Stomach smooth muscle (tissue), 2 donors: ENCODE measurements around the gene IRF2.

Source experiments
- H3K27ac ChIP-seq: one replicate; pipeline ENCODE4 v1.7.0; 2013; ENCODE audit warnings: mild to moderate bottlenecking, low read length, inconsistent platforms
- H3K27me3 ChIP-seq, 2 donors: one replicate each; pipeline ENCODE4 v1.7.0; 2013; ENCODE audit warnings: low read length in 2 of 2; ENCODE audit not compliant: insufficient read depth in 2 of 2, control insufficient read depth in 1 of 2
- H3K36me3 ChIP-seq, 2 donors: one replicate each; pipeline ENCODE4 v1.7.0; 2013; ENCODE audit warnings: low read length in 2 of 2; ENCODE audit not compliant: control insufficient read depth in 2 of 2, insufficient read depth in 2 of 2
- H3K4me1 ChIP-seq: one replicate; pipeline ENCODE4 v1.7.0; 2013; ENCODE audit warnings: low read length; ENCODE audit not compliant: control insufficient read depth, insufficient read depth
- H3K4me3 ChIP-seq, 2 donors: one replicate each; pipeline ENCODE4 v1.7.0; 2013; ENCODE audit warnings: low read length in 2 of 2
- H3K9ac ChIP-seq, 2 donors: one replicate each; pipeline ENCODE4 v1.7.0; 2013; ENCODE audit warnings: low read length in 2 of 2, mild to moderate bottlenecking in 1 of 2
- H3K9me3 ChIP-seq, 2 donors: one replicate each; pipeline ENCODE4 v1.7.0; 2013; ENCODE audit warnings: low read length in 2 of 2; ENCODE audit not compliant: control insufficient read depth in 2 of 2
- donor health status: healthy.
- donor health status: Pancreatic carcinoma.

Gene IRF2

DNA sequence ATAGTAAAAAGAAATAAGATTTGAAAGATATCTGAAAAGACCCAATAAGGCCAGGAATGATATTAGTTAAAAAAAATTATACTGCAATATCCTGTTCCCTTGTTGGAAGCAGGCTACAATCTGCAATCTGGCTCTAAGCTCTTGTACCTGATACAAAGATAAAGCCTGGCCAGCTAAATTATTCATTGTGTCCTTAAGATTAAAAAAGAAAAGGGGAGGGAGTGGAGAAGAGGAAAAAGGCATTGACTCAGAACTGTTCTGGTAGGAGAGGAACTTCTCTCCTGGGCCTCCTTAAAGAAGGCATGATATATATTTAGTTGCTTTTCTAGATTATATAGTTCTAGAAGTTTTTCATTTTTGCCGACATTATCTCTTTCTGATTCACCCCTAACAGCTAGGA is 46.7 kb downstream of the IRF2 start:
- H3K27me3 ChIP-seq: no peaks in the 10 kb centered on the region
- H3K9me3 ChIP-seq: no peaks in the 10 kb centered on the region
- no peak overlapping the region for H3K9ac ChIP-seq
- no peak overlapping the region for H3K4me3 ChIP-seq
- peaks cover 19 to 23% of the 10 kb centered on the region in 2 donors for H3K36me3 ChIP-seq
- no peak overlapping the region for H3K27ac ChIP-seq
- H3K4me1 ChIP-seq: peaks cover 22% of the 10 kb centered on the region

DNA sequence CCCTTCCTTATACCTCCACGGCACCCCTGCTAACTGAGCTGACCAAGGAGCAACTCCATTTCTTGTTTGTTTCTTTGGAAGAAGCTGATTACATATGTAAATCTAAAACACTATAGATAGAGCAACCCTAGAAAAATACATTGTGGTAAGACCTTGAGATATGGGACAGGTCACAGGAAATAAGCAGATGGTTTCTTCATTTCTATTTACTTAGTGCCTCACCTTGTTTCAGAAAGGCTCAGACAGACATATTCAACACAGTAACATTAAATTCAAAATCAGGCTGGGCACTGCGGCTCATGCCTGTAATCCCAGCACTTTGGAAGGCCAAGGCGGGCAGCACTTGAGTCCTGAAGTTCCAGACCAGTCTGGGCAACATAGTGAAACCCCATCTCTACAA is 47.3 kb downstream of the IRF2 start:
- peaks cover 21 to 27% of the 10 kb centered on the region in 2 donors for H3K36me3 ChIP-seq
- H3K4me1 ChIP-seq: peaks cover 19% of the 10 kb centered on the region
- H3K9ac ChIP-seq: no peak overlapping the region
- H3K27ac ChIP-seq: no peak overlapping the region
- no peaks in the 10 kb centered on the region for H3K9me3 ChIP-seq
- H3K27me3 ChIP-seq: no peaks in the 10 kb centered on the region
- no peak overlapping the region for H3K4me3 ChIP-seq

DNA sequence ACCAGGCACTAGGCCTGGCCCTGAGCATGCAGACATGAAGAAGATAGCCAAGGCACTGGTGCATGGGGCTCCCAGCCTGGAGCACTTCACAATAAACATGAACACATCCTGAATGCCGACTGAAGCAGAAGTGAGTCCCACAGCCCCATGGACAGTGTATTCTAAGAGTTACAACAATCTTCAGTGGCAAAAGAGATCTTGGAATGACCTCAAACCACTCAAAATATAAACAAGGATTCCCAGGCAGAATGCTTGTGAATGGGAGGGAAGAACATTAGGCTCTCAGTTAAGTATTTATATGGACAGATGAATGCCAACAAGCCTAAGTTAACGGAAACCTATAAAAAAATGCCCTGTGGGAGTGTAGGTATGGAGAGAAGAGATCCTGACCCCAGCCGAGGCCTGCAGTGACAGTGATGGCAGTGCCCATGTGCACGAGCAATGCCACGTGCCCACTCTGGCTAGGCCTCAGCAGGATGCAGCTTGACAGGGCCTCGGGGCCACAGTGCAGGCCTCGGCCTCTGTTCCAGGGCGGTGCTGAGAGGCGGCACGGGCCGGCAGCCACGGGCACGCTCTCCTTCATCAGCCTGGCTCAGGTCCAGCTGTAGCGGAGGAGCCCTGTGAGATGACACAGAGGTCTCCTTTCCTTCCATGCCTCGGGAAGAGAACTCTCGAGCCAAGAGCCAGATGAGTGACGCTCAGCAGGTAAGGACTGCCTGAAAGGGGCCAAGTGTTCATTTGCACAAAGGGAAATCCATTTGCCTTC is 49.2 kb downstream of the IRF2 start:
- H3K27ac ChIP-seq: peak overlapping the region; percentile 31
- peaks cover 19% of the 10 kb centered on the region for H3K4me1 ChIP-seq

GRCh38 chr4:184424279-184424678 is 50.1 kb downstream of the IRF2 start:
- peaks cover 21 to 30% of the 10 kb centered on the region in 2 donors for H3K36me3 ChIP-seq
- H3K27me3 ChIP-seq: no peaks in the 10 kb centered on the region
- no peak overlapping the region for H3K4me3 ChIP-seq
- no peak overlapping the region for H3K27ac ChIP-seq
- peaks cover 15% of the 10 kb centered on the region for H3K4me1 ChIP-seq
- no peak overlapping the region for H3K9ac ChIP-seq
- no peaks in the 10 kb centered on the region for H3K9me3 ChIP-seq

More for the DNA sequence above, 49.2 kb downstream of the IRF2 start:
- no peak overlapping the region for H3K4me3 ChIP-seq
- H3K9me3 ChIP-seq: no peaks in the 10 kb centered on the region
- H3K27me3 ChIP-seq: no peaks in the 10 kb centered on the region
- H3K9ac ChIP-seq: no peak overlapping the region
- H3K36me3 ChIP-seq: peaks cover 21 to 28% of the 10 kb centered on the region in 2 donors

DNA sequence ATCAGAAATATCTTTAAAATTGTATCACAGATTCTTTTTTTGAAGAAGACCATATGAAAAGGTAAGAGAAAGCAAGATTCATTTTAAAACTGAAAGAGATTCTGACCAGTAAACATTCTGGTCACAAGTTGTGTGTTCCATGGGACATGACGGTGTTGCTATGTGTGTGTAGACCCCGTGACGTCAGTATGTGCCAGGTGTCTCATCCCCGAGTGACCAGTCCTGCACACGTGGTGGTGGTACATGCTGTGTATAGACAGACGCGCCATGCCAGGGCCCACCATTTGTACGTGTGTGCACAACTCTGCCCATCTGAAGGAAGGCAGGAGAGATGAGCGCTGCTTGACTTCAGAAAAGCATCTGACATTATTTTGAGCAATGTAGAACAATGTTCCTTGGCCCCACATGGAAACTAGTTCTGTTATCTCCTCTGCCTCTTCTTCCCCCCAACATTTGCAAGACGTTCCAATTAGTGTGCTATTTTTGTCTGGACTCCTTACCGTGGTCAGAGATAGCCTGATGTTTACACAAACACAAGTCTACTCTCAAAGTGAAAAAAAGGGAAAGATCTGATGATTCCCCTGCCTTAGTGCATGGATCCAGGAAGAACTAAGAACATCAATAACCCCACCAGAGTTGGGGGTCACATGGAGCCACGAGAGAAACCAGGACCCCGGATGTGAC is 51.2 kb downstream of the IRF2 start:
- no peak overlapping the region for H3K4me3 ChIP-seq
- peaks cover 15% of the 10 kb centered on the region for H3K4me1 ChIP-seq
- no peak overlapping the region for H3K27ac ChIP-seq
- no peaks in the 10 kb centered on the region for H3K27me3 ChIP-seq
- H3K36me3 ChIP-seq: peaks cover 27% of the 10 kb centered on the region in 2 donors
- H3K9ac ChIP-seq: no peak overlapping the region
- H3K9me3 ChIP-seq: no peaks in the 10 kb centered on the region

- Histone ChIP-seq H3K4me3 (no peak overlapping the region), H3K27me3 (no peaks in the 10 kb centered on the region), H3K9ac (no peak overlapping the region), H3K9me3 (no peaks in the 10 kb centered on the region), H3K36me3 (peaks cover 29 to 32% of the 10 kb centered on the region in 2 donors), H3K4me1 (peaks cover 15% of the 10 kb centered on the region), H3K27ac (no peak overlapping the region)
These were observed 52.0 kb downstream of the IRF2 start for GRCh38 chr4:184422378-184422777.

DNA sequence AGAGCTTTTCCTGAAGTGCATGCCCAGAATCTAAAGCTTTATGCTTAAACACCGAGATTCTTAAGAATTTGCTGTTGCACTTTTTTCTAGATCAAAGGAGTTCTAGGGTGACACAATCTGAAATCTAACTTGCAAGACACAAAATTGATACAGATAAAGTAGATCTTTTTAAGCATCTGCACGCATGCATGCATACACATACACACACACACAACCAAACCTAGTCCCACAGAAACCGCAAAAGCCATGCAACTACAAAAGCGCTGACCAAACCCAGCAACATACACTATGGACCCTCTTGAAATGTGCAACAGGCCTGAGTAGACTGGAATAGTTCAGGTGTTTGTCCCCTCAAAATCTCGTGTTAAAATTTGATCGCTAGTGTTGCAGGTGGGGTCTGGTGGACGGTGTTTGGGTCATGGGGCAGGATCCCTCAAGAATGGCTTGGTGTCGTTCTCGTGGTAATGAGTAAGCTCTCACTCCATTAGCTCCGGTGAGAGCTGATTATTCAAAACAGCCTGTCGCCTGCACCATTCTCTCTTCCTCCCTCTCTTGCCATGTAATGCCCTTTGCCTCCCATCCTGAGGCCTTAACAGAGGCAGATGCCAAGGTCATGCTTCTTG is 52.7 kb downstream of the IRF2 start:
- Histone ChIP-seq H3K36me3 (peaks cover 26 to 29% of the 10 kb centered on the region in 2 donors), H3K4me3 (no peak overlapping the region), H3K4me1 (peaks cover 15% of the 10 kb centered on the region), H3K9ac (no peak overlapping the region), H3K27ac (no peak overlapping the region), H3K27me3 (no peaks in the 10 kb centered on the region), H3K9me3 (no peaks in the 10 kb centered on the region)

GRCh38 chr4:184420881-184421416 is 53.4 kb downstream of the IRF2 start:
- H3K4me3 ChIP-seq: no peak overlapping the region

GRCh38 chr4:184420402-184420801 is 53.9 kb downstream of the IRF2 start:
- H3K4me1 ChIP-seq: peaks cover 11% of the 10 kb centered on the region
- H3K27me3 ChIP-seq: no peaks in the 10 kb centered on the region
- no peak overlapping the region for H3K27ac ChIP-seq
- H3K9ac ChIP-seq: no peak overlapping the region
- H3K4me3 ChIP-seq: no peak overlapping the region
- H3K9me3 ChIP-seq: no peaks in the 10 kb centered on the region
- H3K36me3 ChIP-seq: peaks cover 21% of the 10 kb centered on the region in 2 donors

More at GRCh38 chr4:184420881-184421416, 53.4 kb downstream of the IRF2 start:
- H3K9me3 ChIP-seq: no peaks in the 10 kb centered on the region
- H3K4me1 ChIP-seq: peaks cover 15% of the 10 kb centered on the region
- H3K9ac ChIP-seq: no peak overlapping the region
- H3K27me3 ChIP-seq: no peaks in the 10 kb centered on the region
- H3K36me3 ChIP-seq: peaks cover 21 to 24% of the 10 kb centered on the region in 2 donors
- no peak overlapping the region for H3K27ac ChIP-seq

DNA sequence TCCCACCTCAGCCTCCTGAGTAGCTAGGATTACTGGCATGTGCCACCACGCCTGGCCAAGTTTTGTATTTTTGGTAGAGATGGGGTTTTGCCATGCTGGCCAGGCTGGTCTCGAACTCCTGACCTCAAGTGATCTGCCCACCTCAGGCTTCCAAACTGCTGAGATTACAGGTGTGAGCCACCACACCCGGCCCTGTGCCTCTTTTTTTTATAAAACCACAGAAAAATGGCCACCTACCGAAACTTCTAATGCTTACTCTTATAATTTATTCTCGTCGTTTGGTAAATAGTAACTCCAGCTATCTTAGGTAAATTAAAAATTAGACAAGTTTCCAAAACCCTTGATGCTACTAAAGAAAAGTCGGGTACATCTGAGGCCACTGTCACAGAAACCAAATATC is 54.4 kb downstream of the IRF2 start:
- peaks cover 7% of the 10 kb centered on the region for H3K4me1 ChIP-seq
- H3K4me3 ChIP-seq: no peak overlapping the region
- H3K27ac ChIP-seq: no peak overlapping the region
- H3K36me3 ChIP-seq: peaks cover 21% of the 10 kb centered on the region in 2 donors
- no peak overlapping the region for H3K9ac ChIP-seq
- no peaks in the 10 kb centered on the region for H3K27me3 ChIP-seq
- no peaks in the 10 kb centered on the region for H3K9me3 ChIP-seq
